Vagina (tissue), 2 donors: ENCODE measurements around the gene TMEM191C. TPM values are rescaled to one million over a fixed set of nuclear protein-coding genes. Genes with fewer than 3 reads are reported as not detected.
"Not testable (repeated sequence)": the region's sequence is repeated elsewhere in the genome, so short reads cannot be mapped to it uniquely, and the experiment has no call there.

Experiments
- DNase-seq, 2 donors: peaks; one replicate each; pipeline ENCODE4 v3.0.0-alpha.2; 2017; ENCODE audit errors: extremely low spot score in 2 of 2
- H3K27ac ChIP-seq: fragments of 200-600 bp; sonication (generic); one replicate; pipeline ENCODE4 v1.5.1; 2019
- H3K27me3 ChIP-seq: fragments of 200-600 bp; sonication (generic); one replicate; pipeline ENCODE4 v1.5.1; 2019
- H3K36me3 ChIP-seq, 2 donors: fragments of 200-600 bp; sonication (generic); one replicate each; pipeline ENCODE4 v1.5.1; 2017 to 2019
- H3K4me1 ChIP-seq: fragments of 200-600 bp; sonication (generic); one replicate; pipeline ENCODE4 v1.5.1; 2019
- H3K4me3 ChIP-seq, 2 donors: fragments of 200-600 bp; sonication (generic); 1 replicate in 1 of 2; 2 replicates in 1 of 2; pipeline ENCODE4 v1.5.1; 2016 to 2019
- H3K9me3 ChIP-seq: fragments of 200-600 bp; sonication (generic); one replicate; pipeline ENCODE4 v1.5.1; 2019
- intact Hi-C: fragments of 100-400 bp; cut with DNase I; formaldehyde crosslinking; loops from one replicate; pipeline ENCODE4 v1.15.1; 2023
- total RNA-seq: library from RNA; depleted of rRNA; stranded (reverse); fragments of >200 nt; gene quantifications from one replicate; pipeline ENCODE4 v1.2.3, GENCODE V29; 2016

TMEM191C gene
- total RNA-seq, 1 donor from 2014 or later = 8.3 TPM

DNA sequence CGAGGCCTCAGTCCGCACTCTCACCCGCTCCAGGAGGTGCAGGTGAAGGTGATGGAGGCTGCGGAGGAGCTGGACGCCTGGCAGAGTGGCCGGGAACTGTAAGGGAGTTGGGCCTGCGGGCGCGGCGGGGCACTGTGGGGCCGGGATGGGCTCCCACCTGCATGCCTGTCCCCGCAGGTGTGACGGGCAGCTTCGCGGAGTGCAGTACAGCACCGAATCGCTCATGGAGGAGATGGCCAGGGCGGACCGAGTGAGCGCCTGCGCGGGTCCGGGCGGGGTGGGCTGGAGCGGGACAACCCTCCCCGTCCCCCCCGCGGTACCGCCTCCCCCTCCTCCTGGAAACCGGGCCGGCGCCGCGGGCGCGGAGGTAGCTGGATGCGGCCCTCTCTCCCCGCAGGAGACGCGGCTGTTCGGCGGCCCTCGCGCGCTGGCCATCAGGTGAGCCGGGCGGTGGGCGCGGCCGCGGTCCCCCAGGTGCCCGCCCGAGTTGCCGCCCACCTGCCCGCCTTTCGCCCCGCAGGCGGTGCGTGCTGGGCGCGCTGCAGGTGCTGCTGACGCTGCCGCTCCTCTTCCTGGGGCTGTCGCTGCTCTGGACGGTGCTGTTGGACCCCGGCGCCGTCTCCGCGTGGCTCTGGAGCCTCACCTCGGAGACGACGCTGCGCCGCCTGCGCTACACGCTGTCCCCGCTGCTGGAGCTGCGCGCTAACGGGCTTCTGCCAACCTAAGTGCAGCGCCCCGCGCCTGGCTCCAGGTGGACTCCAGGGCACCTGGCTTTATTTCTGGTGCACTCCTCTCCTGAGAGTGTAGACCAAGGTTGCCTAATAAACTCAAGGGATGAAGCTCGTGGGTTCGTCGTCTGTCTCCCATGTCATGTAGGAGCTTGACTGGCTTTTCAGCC is 2.2 kb downstream of the TMEM191C start:
- H3K36me3 ChIP-seq, DNase-seq, H3K27ac ChIP-seq, H3K27me3 ChIP-seq, H3K4me1 ChIP-seq, H3K9me3 ChIP-seq, H3K4me3 ChIP-seq, intact Hi-C loops: not testable (repeated sequence)

DNA sequence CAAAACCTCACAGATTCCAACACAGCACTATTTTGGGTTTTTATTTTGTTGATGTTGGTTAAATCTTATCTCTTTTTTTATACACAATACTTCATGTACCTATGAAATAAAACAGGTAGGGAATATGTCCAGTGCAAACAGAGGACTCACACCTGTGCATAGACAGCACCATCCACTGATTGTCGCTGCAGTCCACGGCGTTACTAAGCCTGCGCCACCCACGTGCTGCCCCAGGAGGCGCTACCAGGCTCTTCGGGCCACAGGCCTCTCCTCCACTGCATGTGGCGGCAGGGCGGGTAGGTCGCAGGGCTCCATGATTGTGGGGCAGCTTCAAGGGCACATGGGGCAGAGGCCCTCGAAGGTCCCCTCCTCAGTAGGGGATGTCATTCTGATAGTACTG is 5.8 kb downstream of the TMEM191C start:
- H3K36me3 ChIP-seq, H3K9me3 ChIP-seq, H3K27ac ChIP-seq, DNase-seq, H3K4me3 ChIP-seq, intact Hi-C loops, H3K4me1 ChIP-seq, H3K27me3 ChIP-seq: not testable (repeated sequence)

GRCh38 chr22:21473664-21474063 is 6.5 kb downstream of the TMEM191C start:
- H3K27me3 ChIP-seq, DNase-seq, intact Hi-C loops, H3K4me1 ChIP-seq, H3K36me3 ChIP-seq, H3K4me3 ChIP-seq, H3K9me3 ChIP-seq, H3K27ac ChIP-seq: not testable (repeated sequence)

DNA sequence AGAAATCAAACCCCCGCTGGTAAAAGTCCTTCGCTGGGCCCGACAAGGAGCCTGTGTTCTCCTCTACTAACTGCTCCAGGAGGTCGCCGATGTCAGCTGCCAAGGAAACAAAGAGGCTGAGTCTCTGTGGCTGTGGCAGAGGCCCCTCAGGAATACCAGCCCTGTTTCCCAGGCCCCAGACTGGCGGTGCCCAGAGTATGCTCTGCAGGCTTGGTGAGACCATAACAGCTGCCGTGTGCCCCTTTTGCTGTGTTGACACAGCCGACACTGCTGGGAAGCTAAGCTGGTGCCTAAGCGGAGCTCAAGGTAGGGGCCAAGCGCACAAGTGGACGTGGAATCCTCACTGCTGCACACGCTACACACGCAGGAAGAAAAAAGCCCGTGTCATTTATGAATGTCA is 16.9 kb downstream of the TMEM191C start:
- H3K27ac ChIP-seq, H3K4me3 ChIP-seq, H3K9me3 ChIP-seq, DNase-seq, H3K27me3 ChIP-seq, H3K4me1 ChIP-seq, intact Hi-C loops, H3K36me3 ChIP-seq: not testable (repeated sequence)

DNA sequence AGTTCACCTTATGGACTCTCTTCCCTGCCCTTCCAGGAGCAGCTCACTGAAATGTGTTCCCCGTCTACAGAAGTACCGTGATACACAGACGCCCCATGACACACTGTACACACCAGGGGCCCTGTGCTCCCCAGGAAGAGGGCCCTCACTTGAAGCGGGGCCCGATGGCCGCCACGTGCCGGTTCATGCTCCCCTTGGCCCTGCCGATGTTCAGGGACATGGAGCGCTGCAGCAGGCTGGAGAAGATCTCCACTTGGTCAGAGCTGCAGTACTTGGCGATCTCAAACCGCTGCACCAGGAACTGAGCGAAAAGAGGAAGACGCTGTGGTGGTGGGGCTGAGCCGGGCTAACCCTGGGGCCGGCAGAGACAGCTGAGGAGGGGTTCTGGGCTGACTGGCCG is 20.5 kb downstream of the TMEM191C start:
- H3K4me1 ChIP-seq, H3K36me3 ChIP-seq, intact Hi-C loops, H3K9me3 ChIP-seq, H3K27ac ChIP-seq, H3K27me3 ChIP-seq, DNase-seq, H3K4me3 ChIP-seq: not testable (repeated sequence)

- H3K27me3 ChIP-seq, H3K4me1 ChIP-seq, H3K36me3 ChIP-seq, DNase-seq, H3K27ac ChIP-seq, H3K4me3 ChIP-seq, H3K9me3 ChIP-seq, intact Hi-C loops: not testable (repeated sequence)
Observed at GRCh38 chr22:21489149-21489680, 22.0 kb downstream of the TMEM191C start.

GRCh38 chr22:21490556-21490955 is 23.4 kb downstream of the TMEM191C start:
- H3K9me3 ChIP-seq, H3K4me1 ChIP-seq, DNase-seq, H3K27ac ChIP-seq, H3K4me3 ChIP-seq, H3K36me3 ChIP-seq, intact Hi-C loops, H3K27me3 ChIP-seq: not testable (repeated sequence)

DNA sequence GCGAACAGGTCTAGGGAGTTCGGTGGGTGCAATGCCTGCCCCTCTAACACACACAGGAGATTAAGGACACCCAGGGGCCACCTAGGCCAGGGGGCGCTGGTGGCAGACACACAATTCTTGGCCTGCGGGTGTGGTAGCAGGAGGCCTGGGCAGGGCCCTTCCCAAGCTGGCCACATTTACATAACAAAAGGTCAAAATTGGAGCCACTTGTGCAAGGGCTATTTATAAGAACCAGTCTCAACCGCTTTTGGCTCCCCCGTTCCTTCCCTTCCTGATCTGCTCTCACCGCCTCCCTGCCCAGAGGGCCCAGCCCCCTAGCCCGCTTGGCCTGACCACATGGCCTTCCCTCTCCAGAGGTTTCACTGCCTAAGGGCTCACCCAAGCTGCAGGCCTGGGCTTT is 25.1 kb downstream of the TMEM191C start:
- H3K36me3 ChIP-seq, H3K4me1 ChIP-seq, H3K9me3 ChIP-seq, H3K4me3 ChIP-seq, DNase-seq, H3K27ac ChIP-seq, intact Hi-C loops, H3K27me3 ChIP-seq: not testable (repeated sequence)

DNA sequence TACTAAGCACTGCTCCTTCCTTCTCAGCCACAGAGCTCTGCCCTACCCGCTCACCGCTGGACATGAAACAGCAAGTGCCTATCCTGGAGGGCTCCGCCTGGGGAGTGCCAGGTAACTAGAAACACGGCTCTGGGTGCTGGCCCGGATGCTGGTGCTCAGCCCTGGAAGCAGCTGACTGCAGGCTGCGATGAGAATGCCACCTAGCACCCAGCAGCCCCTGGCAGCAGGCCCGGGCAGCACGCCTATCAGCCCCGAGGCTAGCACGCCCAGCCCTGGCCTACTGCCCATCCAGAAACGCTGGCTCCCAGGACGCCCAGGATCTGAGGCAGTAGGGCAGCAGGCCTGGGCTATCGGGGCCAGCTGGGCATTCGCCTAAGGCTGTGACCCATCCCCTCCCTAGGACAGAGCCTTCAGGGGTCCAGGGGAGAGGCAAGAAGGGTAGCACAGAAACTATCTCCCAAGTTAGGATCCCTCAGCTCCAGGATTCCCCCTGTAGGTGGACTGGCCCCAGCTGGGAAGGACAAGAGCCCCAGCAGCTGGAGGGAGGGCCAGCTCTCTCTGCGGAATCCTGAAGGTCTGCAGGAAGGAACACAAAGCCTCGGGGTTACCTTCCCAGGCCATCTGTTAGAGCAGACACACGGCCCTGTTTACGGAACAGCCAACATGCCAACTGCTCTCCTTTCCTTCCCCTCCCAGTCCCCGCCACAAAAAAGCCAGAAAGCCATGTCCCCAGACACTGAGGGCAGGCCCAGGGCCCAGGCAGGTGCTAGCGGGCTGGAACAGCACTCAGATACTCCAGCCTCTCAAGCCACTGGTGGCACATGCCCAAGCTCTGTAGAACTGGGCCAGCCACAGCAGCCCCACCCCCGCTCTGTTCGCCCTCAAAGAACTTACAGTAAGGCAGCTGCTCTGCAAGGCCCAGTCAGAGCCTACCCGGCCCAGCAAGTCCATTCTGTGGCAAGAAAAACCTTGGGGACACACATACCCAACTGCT is 26.9 kb downstream of the TMEM191C start:
- H3K4me1 ChIP-seq, DNase-seq, H3K9me3 ChIP-seq, H3K4me3 ChIP-seq, H3K27me3 ChIP-seq, H3K36me3 ChIP-seq, intact Hi-C loops, H3K27ac ChIP-seq: not testable (repeated sequence)

GRCh38 chr22:21497984-21498383 is 30.8 kb downstream of the TMEM191C start:
- intact Hi-C loops, DNase-seq, H3K4me1 ChIP-seq, H3K27ac ChIP-seq, H3K36me3 ChIP-seq, H3K4me3 ChIP-seq, H3K27me3 ChIP-seq, H3K9me3 ChIP-seq: not testable (repeated sequence)

- H3K27me3 ChIP-seq, DNase-seq, H3K27ac ChIP-seq, intact Hi-C loops, H3K4me3 ChIP-seq, H3K36me3 ChIP-seq, H3K9me3 ChIP-seq, H3K4me1 ChIP-seq: not testable (repeated sequence)
Observed at GRCh38 chr22:21498489-21498888, 31.3 kb downstream of the TMEM191C start.

DNA sequence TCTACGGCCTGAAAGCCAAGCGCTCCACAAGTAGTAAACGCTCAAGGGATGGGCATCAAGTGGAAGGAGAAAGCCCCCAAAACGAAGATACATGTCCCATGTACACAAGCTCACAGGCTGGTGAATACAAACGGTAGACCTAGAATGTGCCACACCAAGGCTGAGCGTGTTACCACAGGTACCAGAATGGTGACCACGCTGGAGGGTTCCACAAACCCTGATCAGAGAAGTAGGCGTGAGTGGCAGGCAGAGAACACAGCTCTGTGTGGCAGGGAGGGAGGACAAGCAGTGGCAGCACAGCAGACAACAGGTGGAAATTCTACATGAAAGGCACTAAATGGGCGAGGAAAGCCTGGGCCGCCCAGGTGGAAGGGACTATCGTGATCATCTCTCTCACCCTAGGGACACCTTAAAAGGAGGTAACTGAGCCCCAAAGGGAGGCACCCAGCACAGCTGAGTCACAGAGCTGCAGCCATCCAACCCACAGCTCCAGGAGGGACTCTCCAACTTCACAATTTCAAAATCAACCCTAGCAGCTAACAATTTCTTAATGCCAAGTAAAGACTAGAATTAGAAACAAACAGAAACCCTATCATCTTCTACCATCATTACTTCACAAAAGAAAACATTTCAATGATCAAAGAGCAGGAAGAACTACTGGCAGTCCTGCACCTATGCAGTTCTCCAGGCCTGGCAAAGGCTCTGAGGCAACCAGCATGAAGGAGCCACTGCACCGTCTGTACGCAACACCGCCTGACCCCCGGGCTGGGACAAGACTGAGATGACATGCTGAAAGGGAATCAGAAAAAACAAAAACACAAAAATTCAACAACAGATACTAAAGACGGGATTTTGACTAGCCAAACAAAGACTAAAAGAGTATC is 32.7 kb downstream of the TMEM191C start:
- intact Hi-C loops, H3K36me3 ChIP-seq, H3K27me3 ChIP-seq, DNase-seq, H3K27ac ChIP-seq, H3K9me3 ChIP-seq, H3K4me1 ChIP-seq, H3K4me3 ChIP-seq: not testable (repeated sequence)
